ENCODE data around the gene FXR2.

The FXR2 gene

GRCh38 chr17:7589204-7589868 lies 25.4 kb downstream of the FXR2 start:
- DNase-seq (ENCODE audit: low read depth in 2 of 2): peak; percentile 53 to 61

- no peak for DNase-seq (ENCODE audit: low read depth in 2 of 2)
Measured at GRCh38 chr17:7588553-7589203, 26.0 kb downstream of the FXR2 start.

GRCh38 chr17:7587420-7588151 lies 27.1 kb downstream of the FXR2 start:
- DNase-seq (ENCODE audit: low read depth in 2 of 2): peak; percentile 86 to 87

GRCh38 chr17:7586673-7587419 lies 27.9 kb downstream of the FXR2 start:
- no peak for DNase-seq (ENCODE audit: low read depth in 2 of 2)

- peak; percentile 96 to 97 for DNase-seq (ENCODE audit: low read depth in 2 of 2)
Measured at GRCh38 chr17:7583253-7584109, 31.2 kb downstream of the FXR2 start, which contains the start of gene MPDU1. Gene MPDU1, plus strand, starts transcription at chr17:7583852. Its CDS starts 11 bp downstream, at chr17:7583863.

- DNase-seq (ENCODE audit: low read depth in 2 of 2): no peak
Measured at GRCh38 chr17:7582396-7583252, 32.1 kb downstream of the FXR2 start.

GRCh38 chr17:7580604-7581575 lies 33.8 kb downstream of the FXR2 start:
- DNase-seq (ENCODE audit: low read depth in 2 of 2): no peak

GRCh38 chr17:7579834-7580603 lies 34.7 kb downstream of the FXR2 start:
- DNase-seq (ENCODE audit: low read depth in 2 of 2): no peak

- DNase-seq (ENCODE audit: low read depth in 2 of 2): peak; percentile 70 to 71
Measured at GRCh38 chr17:7579001-7579833, 35.5 kb downstream of the FXR2 start, which contains the start of gene CD68. Gene CD68, plus strand, starts transcription at chr17:7579638. Its CDS starts 40 bp downstream, at chr17:7579678.

GRCh38 chr17:7577327-7578199 lies 37.1 kb downstream of the FXR2 start:
- DNase-seq (ENCODE audit: low read depth in 2 of 2): no peak

GRCh38 chr17:7576432-7576937 lies 38.2 kb downstream of the FXR2 start:
- DNase-seq (ENCODE audit: low read depth in 2 of 2): no peak

GRCh38 chr17:7575959-7576358 lies 38.7 kb downstream of the FXR2 start:
- DNase-seq (ENCODE audit: low read depth in 2 of 2): no peak

GRCh38 chr17:7575481-7575883 lies 39.2 kb downstream of the FXR2 start:
- DNase-seq (ENCODE audit: low read depth in 2 of 2): no peak

GRCh38 chr17:7574176-7574953 lies 40.3 kb downstream of the FXR2 start:
- DNase-seq (ENCODE audit: low read depth in 2 of 2): no peak

Data from fibroblast of skin of left quadriceps (primary cell).